ENCODE data around the gene TXNDC17. TPM values are rescaled to one million over a fixed set of nuclear protein-coding genes. Genes with fewer than 3 reads are reported as not detected.

Gene TXNDC17
- total and polyA plus RNA-seq, 2 of the 8 experiments (the other 6 are each of a cell fraction or from before 2014, with no cell fraction given), result 182 to 410 TPM

- TF ChIP-seq CHD7 (IDR thresholded peaks at IDR 0.05; ENCODE audit: insufficient replicate concordance, low read length) (no peak), EGR1 (IDR thresholded peaks at IDR 0.05; ENCODE audit: borderline replicate concordance, low read depth, low read length) (no peak), BACH1 (IDR thresholded peaks at IDR 0.05; ENCODE audit: low read length) (no peak), MAFK (IDR thresholded peaks at IDR 0.05; ENCODE audit: low read depth, low read length) (no peak), SIRT6 (IDR thresholded peaks at IDR 0.05; ENCODE audit: low read length) (no peak), TCF12 (IDR thresholded peaks at IDR 0.05; ENCODE audit: low read depth, low read length) (no peak), NANOG (IDR thresholded peaks at IDR 0.05; ENCODE audit: insufficient read depth, low read depth, low read length, poor library complexity, severe bottlenecking) (no peak), HDAC6 (IDR thresholded peaks at IDR 0.05; ENCODE audit: low read depth, low read length) (no peak), CHD2 (IDR thresholded peaks at IDR 0.05; ENCODE audit: low read length) (no peak), POLR2AphosphoS5 (IDR thresholded peaks at IDR 0.05; ENCODE audit: low read depth, low read length) (no peak), BRCA1 (IDR thresholded peaks at IDR 0.05; ENCODE audit: low read depth, low read length) (no peak), CEBPB (IDR thresholded peaks at IDR 0.05; ENCODE audit: low read depth, low read length) (no peak)
These were observed 49.2 kb upstream of the TXNDC17 start (continued) for GRCh38 chr17:6591599-6592158.
